ENCODE measurements around the gene NUMBL. TPM values are rescaled to one million over a fixed set of nuclear protein-coding genes. Genes with fewer than 3 reads are reported as not detected.
"Not testable (repeated sequence)": the region's sequence is repeated elsewhere in the genome, so short reads cannot be mapped to it uniquely, and the experiment has no call there.

The NUMBL gene
- total RNA-seq, 1 experiment from 2014 or later, result 38.4 TPM

- no peak for DNase-seq (ENCODE audit: low spot score)
- H3K4me1 ChIP-seq (ENCODE audit: insufficient read depth, low read length, poor library complexity, severe bottlenecking), result no peaks in the 10 kb centered on the region
- TF ChIP-seq EZH2 (IDR thresholded peaks at IDR 0.05; ENCODE audit: borderline replicate concordance, low read depth, low read length, poor library complexity, severe bottlenecking), result no peak
- TF ChIP-seq, protein P1, sequence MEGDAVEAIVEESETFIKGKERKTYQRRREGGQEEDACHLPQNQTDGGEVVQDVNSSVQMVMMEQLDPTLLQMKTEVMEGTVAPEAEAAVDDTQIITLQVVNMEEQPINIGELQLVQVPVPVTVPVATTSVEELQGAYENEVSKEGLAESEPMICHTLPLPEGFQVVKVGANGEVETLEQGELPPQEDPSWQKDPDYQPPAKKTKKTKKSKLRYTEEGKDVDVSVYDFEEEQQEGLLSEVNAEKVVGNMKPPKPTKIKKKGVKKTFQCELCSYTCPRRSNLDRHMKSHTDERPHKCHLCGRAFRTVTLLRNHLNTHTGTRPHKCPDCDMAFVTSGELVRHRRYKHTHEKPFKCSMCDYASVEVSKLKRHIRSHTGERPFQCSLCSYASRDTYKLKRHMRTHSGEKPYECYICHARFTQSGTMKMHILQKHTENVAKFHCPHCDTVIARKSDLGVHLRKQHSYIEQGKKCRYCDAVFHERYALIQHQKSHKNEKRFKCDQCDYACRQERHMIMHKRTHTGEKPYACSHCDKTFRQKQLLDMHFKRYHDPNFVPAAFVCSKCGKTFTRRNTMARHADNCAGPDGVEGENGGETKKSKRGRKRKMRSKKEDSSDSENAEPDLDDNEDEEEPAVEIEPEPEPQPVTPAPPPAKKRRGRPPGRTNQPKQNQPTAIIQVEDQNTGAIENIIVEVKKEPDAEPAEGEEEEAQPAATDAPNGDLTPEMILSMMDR (conservative IDR thresholded peaks at IDR 0.05; ENCODE audit: low read depth, low read length), result no peak
- POLR2A ChIA-PET (ENCODE audit: low non-redundant PET), result no interaction called here
- H3K9me3 ChIP-seq (ENCODE audit: low read depth, low read length, poor library complexity, severe bottlenecking), result no peaks in the 10 kb centered on the region
- no TSS peak for BruUV-seq (replicated peaks)
- CTCF ChIA-PET, result no interaction called here
- H3K27me3 ChIP-seq (replicated peaks; ENCODE audit: insufficient read depth, low read depth, low read length, poor library complexity), result no peaks in the 10 kb centered on the region
- no peak overlapping the region for H3K27ac ChIP-seq (ENCODE audit: low read depth, low read length, poor library complexity, severe bottlenecking)
- intact Hi-C loops (cut with micrococcal nuclease; ENCODE audit: unreplicated experiment), result no loop called here
- peaks cover 9% of the 10 kb centered on the region for H3K36me3 ChIP-seq (ENCODE audit: insufficient read depth, low read length, poor library complexity, severe bottlenecking)
- H3K4me3 ChIP-seq (ENCODE audit: low read depth, low read length, poor library complexity, severe bottlenecking), result no peak overlapping the region
These were observed 46.2 kb upstream of the NUMBL start for GRCh38 chr19:40736661-40737060.

DNA sequence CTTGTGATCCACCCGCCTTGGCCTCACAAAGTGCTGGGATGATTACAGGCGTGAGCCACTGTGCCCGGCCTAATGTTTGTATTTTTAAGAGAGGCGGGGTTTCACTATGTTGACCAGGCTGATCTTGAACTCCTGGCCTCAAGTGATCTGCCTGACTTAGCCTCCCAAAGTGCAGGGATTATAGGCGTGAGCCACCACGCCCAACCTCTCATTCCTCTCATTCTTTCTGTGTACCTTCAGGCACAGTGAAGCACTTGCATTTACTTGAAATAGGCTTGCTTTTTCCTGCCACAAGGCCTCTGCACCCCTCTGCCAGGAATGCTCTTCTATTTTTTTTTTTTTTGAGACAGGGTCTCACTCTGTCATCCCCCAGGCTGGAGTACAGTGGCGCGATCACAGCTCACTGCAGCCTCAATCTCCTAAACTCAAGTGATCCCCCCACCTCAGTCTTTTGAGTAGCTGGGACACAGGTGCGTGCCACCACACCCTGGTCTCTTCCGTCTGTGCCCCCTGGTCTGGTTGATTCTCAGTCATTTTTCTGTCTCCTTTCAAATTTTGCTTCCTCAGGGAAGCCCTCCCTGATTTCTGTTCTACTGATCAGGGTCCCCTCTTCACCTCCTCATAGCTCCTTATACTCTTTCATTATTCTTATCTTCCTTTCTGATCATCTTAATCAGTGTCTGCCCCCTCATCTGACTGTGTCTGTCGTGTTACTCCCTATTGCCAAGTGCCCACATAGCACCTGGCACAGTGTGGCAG, 44.7 kb upstream of the NUMBL start:
- POLR2A ChIA-PET (ENCODE audit: low non-redundant PET), result no interaction called here
- BruUV-seq (replicated peaks), result no TSS peak
- no peaks in the 10 kb centered on the region for H3K9me3 ChIP-seq (ENCODE audit: low read depth, low read length, poor library complexity, severe bottlenecking)
- intact Hi-C loops (cut with micrococcal nuclease; ENCODE audit: unreplicated experiment), result no loop called here
- no peak overlapping the region for H3K4me3 ChIP-seq (ENCODE audit: low read depth, low read length, poor library complexity, severe bottlenecking)
- CTCF ChIA-PET, result no interaction called here
- H3K27me3 ChIP-seq (replicated peaks; ENCODE audit: insufficient read depth, low read depth, low read length, poor library complexity), result no peaks in the 10 kb centered on the region
- H3K4me1 ChIP-seq (ENCODE audit: insufficient read depth, low read length, poor library complexity, severe bottlenecking), result no peaks in the 10 kb centered on the region
- peaks cover 15% of the 10 kb centered on the region for H3K36me3 ChIP-seq (ENCODE audit: insufficient read depth, low read length, poor library complexity, severe bottlenecking)
- TF ChIP-seq, protein P1 (conservative IDR thresholded peaks at IDR 0.05; ENCODE audit: low read depth, low read length), result no peak
- no peak for TF ChIP-seq EZH2 (IDR thresholded peaks at IDR 0.05; ENCODE audit: borderline replicate concordance, low read depth, low read length, poor library complexity, severe bottlenecking)
- no peak for DNase-seq (ENCODE audit: low spot score)
- no peak overlapping the region for H3K27ac ChIP-seq (ENCODE audit: low read depth, low read length, poor library complexity, severe bottlenecking)

DNA sequence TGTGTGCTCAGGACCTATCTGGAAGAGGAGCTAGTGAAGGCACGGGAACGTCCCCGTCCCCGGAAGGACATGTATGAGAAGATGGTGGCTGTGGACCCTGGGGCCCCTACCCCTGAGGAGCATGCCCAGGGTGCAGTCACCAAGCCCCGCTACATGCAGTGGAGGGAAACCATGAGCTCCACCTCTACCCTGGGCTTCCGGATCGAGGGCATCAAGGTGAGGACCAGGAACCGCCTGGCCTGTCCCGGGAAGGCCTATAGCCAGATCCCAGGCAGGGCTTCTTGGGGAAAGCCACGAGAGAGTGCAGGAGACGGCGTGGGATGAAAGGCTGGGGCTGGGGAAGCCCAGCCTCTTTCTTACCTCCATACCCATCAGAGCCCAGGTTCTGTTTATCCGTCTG, 42.7 kb upstream of the NUMBL start:
- Histone ChIP-seq H3K4me1 (ENCODE audit: insufficient read depth, low read length, poor library complexity, severe bottlenecking) (no peaks in the 10 kb centered on the region), H3K27ac (ENCODE audit: low read depth, low read length, poor library complexity, severe bottlenecking) (no peak overlapping the region), H3K9me3 (ENCODE audit: low read depth, low read length, poor library complexity, severe bottlenecking) (no peaks in the 10 kb centered on the region), H3K27me3 (replicated peaks; ENCODE audit: insufficient read depth, low read depth, low read length, poor library complexity) (no peaks in the 10 kb centered on the region), H3K36me3 (ENCODE audit: insufficient read depth, low read length, poor library complexity, severe bottlenecking) (peaks cover 15% of the 10 kb centered on the region), H3K4me3 (ENCODE audit: low read depth, low read length, poor library complexity, severe bottlenecking) (no peak overlapping the region)
- TF ChIP-seq EZH2 (IDR thresholded peaks at IDR 0.05; ENCODE audit: borderline replicate concordance, low read depth, low read length, poor library complexity, severe bottlenecking), result no peak
- TF ChIP-seq, protein P1 (conservative IDR thresholded peaks at IDR 0.05; ENCODE audit: low read depth, low read length), result no peak
- ChIA-PET CTCF (no interaction called here), POLR2A (ENCODE audit: low non-redundant PET) (no interaction called here)
- intact Hi-C loops (cut with micrococcal nuclease; ENCODE audit: unreplicated experiment), result no loop called here
- no peak for DNase-seq (ENCODE audit: low spot score)
- no TSS peak for BruUV-seq (replicated peaks)

GRCh38 chr19:40732304-40732703, 41.9 kb upstream of the NUMBL start:
- H3K27ac ChIP-seq (ENCODE audit: low read depth, low read length, poor library complexity, severe bottlenecking); H3K4me3 ChIP-seq (ENCODE audit: low read depth, low read length, poor library complexity, severe bottlenecking); H3K9me3 ChIP-seq (ENCODE audit: low read depth, low read length, poor library complexity, severe bottlenecking); H3K27me3 ChIP-seq (replicated peaks; ENCODE audit: insufficient read depth, low read depth, low read length, poor library complexity); CTCF ChIA-PET; DNase-seq (ENCODE audit: low spot score); BruUV-seq (replicated peaks); POLR2A ChIA-PET (ENCODE audit: low non-redundant PET); H3K4me1 ChIP-seq (ENCODE audit: insufficient read depth, low read length, poor library complexity, severe bottlenecking); intact Hi-C loops (cut with micrococcal nuclease; ENCODE audit: unreplicated experiment): not testable (repeated sequence)
- H3K36me3 ChIP-seq (ENCODE audit: insufficient read depth, low read length, poor library complexity, severe bottlenecking), result peaks cover 15% of the 10 kb centered on the region

GRCh38 chr19:40730065-40730464, 39.6 kb upstream of the NUMBL start:
- H3K27me3 ChIP-seq (replicated peaks; ENCODE audit: insufficient read depth, low read depth, low read length, poor library complexity); BruUV-seq (replicated peaks); DNase-seq (ENCODE audit: low spot score); H3K9me3 ChIP-seq (ENCODE audit: low read depth, low read length, poor library complexity, severe bottlenecking); H3K4me3 ChIP-seq (ENCODE audit: low read depth, low read length, poor library complexity, severe bottlenecking); POLR2A ChIA-PET (ENCODE audit: low non-redundant PET); CTCF ChIA-PET; H3K27ac ChIP-seq (ENCODE audit: low read depth, low read length, poor library complexity, severe bottlenecking); intact Hi-C loops (cut with micrococcal nuclease; ENCODE audit: unreplicated experiment); H3K4me1 ChIP-seq (ENCODE audit: insufficient read depth, low read length, poor library complexity, severe bottlenecking): not testable (repeated sequence)
- H3K36me3 ChIP-seq (ENCODE audit: insufficient read depth, low read length, poor library complexity, severe bottlenecking), result peaks cover 17% of the 10 kb centered on the region
